Measurements from ENCODE around the gene NEO1. TPM values are rescaled to one million over a fixed set of nuclear protein-coding genes. Genes with fewer than 3 reads are reported as not detected.
A peak's percentile ranks its signal among the peaks of the same experiment; 100 is the strongest.

Gene NEO1
- total and polyA plus RNA-seq, 5 donors = 7.5 to 17.2 (median 15.6) TPM

DNA sequence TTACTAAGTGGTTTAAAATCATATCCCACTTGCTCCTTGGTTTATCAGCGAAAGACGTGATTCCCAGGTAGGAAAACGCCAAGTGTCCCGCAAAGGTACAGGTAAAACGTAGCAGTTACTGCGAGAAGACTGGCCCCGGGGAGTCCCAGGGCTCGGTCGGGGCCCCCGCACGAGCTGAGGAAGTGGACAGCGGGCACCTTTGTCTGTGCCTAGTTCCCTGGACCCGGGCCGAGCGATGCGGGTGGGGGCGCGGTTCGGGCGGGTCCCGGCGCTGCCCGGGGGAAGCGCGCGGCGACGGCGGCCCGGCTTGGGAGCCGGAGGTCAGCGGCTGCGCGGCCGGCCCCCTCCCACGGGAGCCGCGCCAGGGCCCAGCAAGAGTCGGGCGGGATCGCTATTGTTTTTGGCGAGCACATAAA lies 864 bp upstream of the NEO1 start:
- WGBS = 1% methylated on average over 42 of the region's 42 CpGs
- intact Hi-C loops (cut with DNase I) = no loop called here
- Histone ChIP-seq H3K27ac (ENCODE audit: low read length) (peak overlapping the region; percentile 92), H3K4me3 (ENCODE audit: low read length) (peak overlapping the region; percentile 77), H3K9me3 (ENCODE audit: control insufficient read depth, low read length) (no peaks in the 10 kb centered on the region), H3K27me3 (ENCODE audit: control insufficient read depth, insufficient read depth) (no peaks in the 10 kb centered on the region), H3K4me1 (ENCODE audit: control insufficient read depth, insufficient read depth, low read length) (no peaks in the 10 kb centered on the region)
- ATAC-seq (peak; percentile 62 to 72), DNase-seq (peak; percentile 58 to 88 (median 87))

- Histone ChIP-seq H3K4me1 (ENCODE audit: control insufficient read depth, insufficient read depth, low read length) (no peaks in the 10 kb centered on the region), H3K9me3 (ENCODE audit: control insufficient read depth, low read length) (no peaks in the 10 kb centered on the region), H3K27me3 (ENCODE audit: control insufficient read depth, insufficient read depth) (no peaks in the 10 kb centered on the region), H3K4me3 (ENCODE audit: low read length) (peak overlapping the region; percentile 77), H3K27ac (ENCODE audit: low read length) (peak overlapping the region; percentile 72)
- DNase-seq (peak; percentile 26 to 69 (median 66)), ATAC-seq (peak; percentile 11 to 18)
- intact Hi-C loops (cut with DNase I) = no loop called here
- under 1% methylated on average over 61 of the region's 61 CpGs for WGBS
Observed at GRCh38 chr15:73052653-73053397, 562 bp downstream of the NEO1 start.

GRCh38 chr15:73053398-73053723 lies 1.1 kb downstream of the NEO1 start:
- no peak for DNase-seq
- no peaks in the 10 kb centered on the region for H3K4me1 ChIP-seq (ENCODE audit: control insufficient read depth, insufficient read depth, low read length)
- no peak for ATAC-seq
- WGBS = 6% methylated on average over 8 of the region's 8 CpGs
- H3K9me3 ChIP-seq (ENCODE audit: control insufficient read depth, low read length) = no peaks in the 10 kb centered on the region
- no peak overlapping the region for H3K27ac ChIP-seq (ENCODE audit: low read length)
- peak overlapping the region; percentile 77 for H3K4me3 ChIP-seq (ENCODE audit: low read length)
- intact Hi-C loops (cut with DNase I) = no loop called here
- H3K27me3 ChIP-seq (ENCODE audit: control insufficient read depth, insufficient read depth) = no peaks in the 10 kb centered on the region

- 91% methylated on average over 6 of the region's 6 CpGs for WGBS
- H3K9me3 ChIP-seq (ENCODE audit: control insufficient read depth, low read length) = no peaks in the 10 kb centered on the region
- no peak for ATAC-seq
- no peaks in the 10 kb centered on the region for H3K4me1 ChIP-seq (ENCODE audit: control insufficient read depth, insufficient read depth, low read length)
- no peak overlapping the region for H3K27ac ChIP-seq (ENCODE audit: low read length)
- no peaks in the 10 kb centered on the region for H3K27me3 ChIP-seq (ENCODE audit: control insufficient read depth, insufficient read depth)
- no peak for DNase-seq
- no peak overlapping the region for H3K4me3 ChIP-seq (ENCODE audit: low read length)
- intact Hi-C loops (cut with DNase I) = no loop called here
Observed at GRCh38 chr15:73054417-73054953, 2.2 kb downstream of the NEO1 start.

DNA sequence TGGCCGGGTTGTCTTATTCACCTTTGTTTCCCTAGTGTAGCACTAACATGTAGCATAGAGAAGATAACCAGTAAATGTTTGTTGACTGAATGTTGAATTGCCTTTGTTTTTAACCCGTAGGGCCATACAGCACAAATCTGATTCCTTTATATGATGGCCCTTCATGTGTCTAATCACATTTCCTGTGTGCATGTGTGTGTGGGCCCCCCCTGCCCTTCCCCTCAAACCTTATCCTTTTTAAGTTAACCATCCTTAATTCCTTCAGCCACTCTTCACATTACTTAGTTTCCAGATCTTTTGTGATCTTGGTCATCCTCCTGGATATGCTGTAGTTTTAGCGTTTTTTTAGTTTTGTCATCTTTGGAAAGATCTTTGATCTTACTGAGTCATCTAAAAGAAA lies 4.2 kb downstream of the NEO1 start:
- no peak overlapping the region for H3K27ac ChIP-seq (ENCODE audit: low read length)
- H3K4me3 ChIP-seq (ENCODE audit: low read length) = no peak overlapping the region
- H3K4me1 ChIP-seq (ENCODE audit: control insufficient read depth, insufficient read depth, low read length) = no peaks in the 10 kb centered on the region
- WGBS = 90% methylated on average over 3 of the region's 3 CpGs
- intact Hi-C loops (cut with DNase I) = no loop called here
- no peak for DNase-seq
- no peaks in the 10 kb centered on the region for H3K9me3 ChIP-seq (ENCODE audit: control insufficient read depth, low read length)
- no peak for ATAC-seq
- no peaks in the 10 kb centered on the region for H3K27me3 ChIP-seq (ENCODE audit: control insufficient read depth, insufficient read depth)

- no peaks in the 10 kb centered on the region for H3K27me3 ChIP-seq (ENCODE audit: control insufficient read depth, insufficient read depth)
- intact Hi-C loops (cut with DNase I) = no loop called here
- H3K4me3 ChIP-seq (ENCODE audit: low read length) = no peak overlapping the region
- H3K27ac ChIP-seq (ENCODE audit: low read length) = no peak overlapping the region
- no peaks in the 10 kb centered on the region for H3K4me1 ChIP-seq (ENCODE audit: control insufficient read depth, insufficient read depth, low read length)
- no peaks in the 10 kb centered on the region for H3K9me3 ChIP-seq (ENCODE audit: control insufficient read depth, low read length)
- DNase-seq (no peak), ATAC-seq (no peak)
Observed at GRCh38 chr15:73058437-73058836, 6.2 kb downstream of the NEO1 start.

- no peaks in the 10 kb centered on the region for H3K27me3 ChIP-seq (ENCODE audit: control insufficient read depth, insufficient read depth)
- no peak overlapping the region for H3K4me3 ChIP-seq (ENCODE audit: low read length)
- H3K27ac ChIP-seq (ENCODE audit: low read length) = no peak overlapping the region
- WGBS = 87% methylated on average over 2 of the region's 2 CpGs
- H3K9me3 ChIP-seq (ENCODE audit: control insufficient read depth, low read length) = no peaks in the 10 kb centered on the region
- ATAC-seq = no peak
- peaks cover 1% of the 10 kb centered on the region for H3K4me1 ChIP-seq (ENCODE audit: control insufficient read depth, insufficient read depth, low read length)
- no peak for DNase-seq
- intact Hi-C loops (cut with DNase I) = no loop called here
Observed at GRCh38 chr15:73065114-73065513, 12.9 kb downstream of the NEO1 start.

- Histone ChIP-seq H3K4me3 (ENCODE audit: low read length) (no peak overlapping the region), H3K9me3 (ENCODE audit: control insufficient read depth, low read length) (no peaks in the 10 kb centered on the region), H3K27me3 (ENCODE audit: control insufficient read depth, insufficient read depth) (no peaks in the 10 kb centered on the region), H3K4me1 (ENCODE audit: control insufficient read depth, insufficient read depth, low read length) (peaks cover 1% of the 10 kb centered on the region), H3K27ac (ENCODE audit: low read length) (no peak overlapping the region)
- DNase-seq (no peak), ATAC-seq (no peak)
- WGBS = 84% methylated on average over 5 of the region's 5 CpGs
- intact Hi-C loops (cut with DNase I) = no loop called here
Observed at GRCh38 chr15:73069109-73069508, 16.8 kb downstream of the NEO1 start.

DNA sequence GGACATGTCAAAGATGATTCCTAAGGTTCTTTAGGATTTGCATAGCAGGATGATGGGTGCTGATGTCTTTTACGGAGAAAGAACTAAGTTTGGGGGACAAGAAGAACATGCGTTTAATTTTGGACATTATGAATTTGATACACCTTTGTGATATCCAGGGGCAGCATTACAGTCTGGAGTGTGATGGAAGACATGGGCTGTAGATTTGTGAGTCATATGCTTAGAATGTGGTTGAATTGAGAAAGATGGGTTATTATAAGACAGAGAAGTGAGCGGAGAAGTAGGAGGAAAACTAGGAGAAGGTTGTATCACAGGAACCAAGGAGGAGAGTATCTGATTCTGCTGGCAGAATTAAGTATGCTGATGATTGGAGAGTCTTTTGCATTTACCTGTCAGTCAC lies 20.6 kb downstream of the NEO1 start:
- DNase-seq (no peak), ATAC-seq (no peak)
- H3K4me3 ChIP-seq (ENCODE audit: low read length) = no peak overlapping the region
- 97% methylated on average over 3 of the region's 3 CpGs for WGBS
- no peaks in the 10 kb centered on the region for H3K27me3 ChIP-seq (ENCODE audit: control insufficient read depth, insufficient read depth)
- intact Hi-C loops (cut with DNase I) = loop anchor here in 1 of 4 donors (10.0 kb wide), 1 partner anchor 278 kb away; no protein-coding TSS in a partner anchor
- H3K27ac ChIP-seq (ENCODE audit: low read length) = no peak overlapping the region
- H3K9me3 ChIP-seq (ENCODE audit: control insufficient read depth, low read length) = no peaks in the 10 kb centered on the region
- H3K4me1 ChIP-seq (ENCODE audit: control insufficient read depth, insufficient read depth, low read length) = peaks cover 1% of the 10 kb centered on the region

- Histone ChIP-seq H3K4me3 (ENCODE audit: low read length) (no peak overlapping the region), H3K27me3 (ENCODE audit: control insufficient read depth, insufficient read depth) (no peaks in the 10 kb centered on the region), H3K27ac (ENCODE audit: low read length) (no peak overlapping the region), H3K9me3 (ENCODE audit: control insufficient read depth, low read length) (no peaks in the 10 kb centered on the region), H3K4me1 (ENCODE audit: control insufficient read depth, insufficient read depth, low read length) (no peaks in the 10 kb centered on the region)
- intact Hi-C loops (cut with DNase I) = loop anchor here in 1 of 4 donors (10.0 kb wide), 1 partner anchor 279 kb away; no protein-coding TSS in a partner anchor
- WGBS = 71% methylated on average over 4 of the region's 4 CpGs
- no peak for DNase-seq
- no peak for ATAC-seq
Observed at GRCh38 chr15:73074241-73074640, 22.0 kb downstream of the NEO1 start.

DNA sequence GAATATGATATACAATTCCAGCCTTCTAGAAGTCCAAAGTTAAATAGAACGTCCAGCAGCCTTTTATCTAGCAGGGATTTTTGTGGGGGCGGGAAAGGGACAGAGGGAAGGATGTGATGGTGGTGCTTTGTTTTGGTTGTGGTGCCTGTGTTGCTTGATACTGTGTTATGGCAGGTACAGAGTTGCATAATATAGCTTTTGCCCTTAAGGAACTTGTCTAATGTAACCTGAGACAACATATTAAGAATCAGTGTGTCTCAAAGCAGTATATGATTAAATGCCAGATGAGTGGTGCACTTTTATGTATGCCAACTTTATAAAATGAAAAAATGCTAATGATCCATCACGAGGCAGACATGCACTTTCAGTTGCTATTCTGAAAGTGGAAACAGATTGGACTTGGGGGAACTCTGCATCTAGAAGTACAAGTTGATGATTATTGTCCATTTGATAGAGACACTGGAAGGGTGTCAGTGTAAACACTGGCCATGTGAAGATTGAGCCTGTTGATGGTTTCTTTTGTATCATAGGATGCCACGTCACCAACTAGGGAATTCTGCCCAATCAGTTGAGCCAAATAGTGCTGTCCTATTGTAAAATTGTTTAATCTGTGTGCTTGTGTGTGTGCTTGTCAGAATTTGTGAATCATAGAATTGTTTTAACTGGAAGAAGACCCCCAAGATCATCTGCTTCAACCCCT lies 23.0 kb downstream of the NEO1 start:
- no peak for DNase-seq
- intact Hi-C loops (cut with DNase I) = loop anchor here in 2 of 4 donors (5.0 to 10.0 kb wide), 2 partner anchors 281 to 283 kb away; no protein-coding TSS in a partner anchor
- Histone ChIP-seq H3K27ac (ENCODE audit: low read length) (no peak overlapping the region), H3K27me3 (ENCODE audit: control insufficient read depth, insufficient read depth) (no peaks in the 10 kb centered on the region), H3K9me3 (ENCODE audit: control insufficient read depth, low read length) (no peaks in the 10 kb centered on the region), H3K4me3 (ENCODE audit: low read length) (no peak overlapping the region), H3K4me1 (ENCODE audit: control insufficient read depth, insufficient read depth, low read length) (no peaks in the 10 kb centered on the region)
- ATAC-seq = no peak
- WGBS = 48% methylated on average over 4 of the region's 4 CpGs
